Measurements from ENCODE around the gene DTHD1.

DNA sequence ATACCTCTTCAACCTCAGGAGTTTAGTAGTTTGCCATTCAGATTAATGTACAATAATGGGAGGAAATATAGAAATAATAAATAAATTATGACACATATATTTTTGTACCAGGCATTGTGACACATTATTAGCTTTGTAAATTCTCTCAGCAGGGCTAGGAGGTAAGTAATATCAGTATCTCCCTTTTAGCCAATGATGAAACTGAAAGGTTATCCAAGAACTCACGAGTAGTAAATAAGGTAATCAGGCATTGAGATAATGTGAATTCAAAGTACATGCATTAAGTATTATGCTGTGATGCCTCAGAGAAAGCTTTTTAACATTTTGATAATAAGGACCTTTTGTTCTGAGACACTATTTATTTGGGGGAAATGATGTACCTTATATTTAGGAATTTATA, 31.8 kb upstream of the DTHD1 start:
- no peak for TF ChIP-seq CTCF (IDR thresholded peaks at IDR 0.05)
- no peak for TF ChIP-seq POLR2AphosphoS5 (IDR thresholded peaks at IDR 0.05)
